Tibial artery (tissue), 4 donors: ENCODE measurements around the gene ERGIC1.
A peak's percentile ranks its signal among the peaks of the same experiment; 100 is the strongest.

Experiments used
- DNase-seq, 2 donors: peaks; one replicate each; pipeline ENCODE4 v3.0.0-alpha.2; 2019
- H3K27ac ChIP-seq, 2 donors: fragments of 200-600 bp; sonication (generic) in 1 of 2; 1 replicate in 1 of 2; 2 replicates in 1 of 2; pipeline ENCODE4 v1.5.1; 2018 to 2019; ENCODE audit warnings: mild to moderate bottlenecking in 1 of 2
- H3K27me3 ChIP-seq, 2 donors: fragments of 200-600 bp; sonication (generic) in 1 of 2; one replicate each; pipeline versions ENCODE4 v1.5.1 to v1.6.0; 2016 to 2019
- H3K36me3 ChIP-seq, 3 donors: fragments of 200-600 bp; sonication (generic) in 2 of 3; one replicate each; pipeline ENCODE4 v1.5.1; 2016 to 2019; ENCODE audit warnings: mild to moderate bottlenecking in 2 of 3
- H3K4me1 ChIP-seq, 4 donors: fragments of 200-600 bp; sonication (generic) in 2 of 4; 1 replicate in 3 of 4; 2 replicates in 1 of 4; pipeline ENCODE4 v1.5.1; 2016 to 2019
- H3K4me3 ChIP-seq, 2 donors: fragments of 200-600 bp; sonication (generic) in 1 of 2; 1 replicate in 1 of 2; 2 replicates in 1 of 2; pipeline ENCODE4 v1.5.1; 2018 to 2019; ENCODE audit warnings: mild to moderate bottlenecking in 2 of 2
- H3K9me3 ChIP-seq, 3 donors: fragments of 200-600 bp; sonication (generic) in 1 of 3; one replicate each; pipeline ENCODE4 v1.5.1; 2016 to 2019
- intact Hi-C: fragments of 100-400 bp; cut with DNase I; formaldehyde crosslinking; loops from one replicate; pipeline ENCODE4 v1.15.0; 2023; ENCODE audit warnings: low total_unique reads
- TF ChIP-seq, protein P1 (sequence below), 2 experiments: fragments of 200-600 bp in 1 of 2; fragments of 450-650 bp in 1 of 2; IDR thresholded peaks; one replicate each; pipeline ENCODE4 v1.5.1; 2017 to 2019; ENCODE audit warnings: antibody characterized with exemption in 2 of 2, mild to moderate bottlenecking in 1 of 2, moderate library complexity in 1 of 2

Gene ERGIC1

DNA sequence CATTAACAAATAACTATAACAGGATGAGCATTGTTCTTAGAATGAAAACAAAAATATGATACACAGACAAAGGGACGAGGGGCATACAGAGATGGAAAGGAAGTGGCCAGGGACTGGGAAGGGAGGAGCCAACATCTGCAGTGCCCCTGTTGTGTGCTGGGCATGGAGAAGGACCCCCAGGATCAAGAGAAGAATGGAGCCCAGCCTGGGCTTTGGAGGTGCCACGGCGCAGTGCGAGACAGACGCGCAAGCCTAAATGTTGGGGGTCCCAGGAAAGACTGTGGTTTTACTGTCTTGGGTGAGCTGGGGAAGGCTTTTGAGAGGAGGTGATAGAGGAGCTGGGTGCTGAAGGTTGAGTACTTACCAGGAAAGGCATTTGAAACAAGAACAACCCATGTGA is 34.6 kb upstream of the ERGIC1 start:
- Histone ChIP-seq H3K27me3 (no peaks in the 10 kb centered on the region), H3K9me3 (no peaks in the 10 kb centered on the region), H3K4me1 (peaks cover 3 to 68% (median 41%) of the 10 kb centered on the region in 4 donors), H3K36me3 (no peaks in the 10 kb centered on the region), H3K4me3 (no peak overlapping the region), H3K27ac (peak overlapping the region; percentile 87 to 90)
- TF ChIP-seq, protein P1, sequence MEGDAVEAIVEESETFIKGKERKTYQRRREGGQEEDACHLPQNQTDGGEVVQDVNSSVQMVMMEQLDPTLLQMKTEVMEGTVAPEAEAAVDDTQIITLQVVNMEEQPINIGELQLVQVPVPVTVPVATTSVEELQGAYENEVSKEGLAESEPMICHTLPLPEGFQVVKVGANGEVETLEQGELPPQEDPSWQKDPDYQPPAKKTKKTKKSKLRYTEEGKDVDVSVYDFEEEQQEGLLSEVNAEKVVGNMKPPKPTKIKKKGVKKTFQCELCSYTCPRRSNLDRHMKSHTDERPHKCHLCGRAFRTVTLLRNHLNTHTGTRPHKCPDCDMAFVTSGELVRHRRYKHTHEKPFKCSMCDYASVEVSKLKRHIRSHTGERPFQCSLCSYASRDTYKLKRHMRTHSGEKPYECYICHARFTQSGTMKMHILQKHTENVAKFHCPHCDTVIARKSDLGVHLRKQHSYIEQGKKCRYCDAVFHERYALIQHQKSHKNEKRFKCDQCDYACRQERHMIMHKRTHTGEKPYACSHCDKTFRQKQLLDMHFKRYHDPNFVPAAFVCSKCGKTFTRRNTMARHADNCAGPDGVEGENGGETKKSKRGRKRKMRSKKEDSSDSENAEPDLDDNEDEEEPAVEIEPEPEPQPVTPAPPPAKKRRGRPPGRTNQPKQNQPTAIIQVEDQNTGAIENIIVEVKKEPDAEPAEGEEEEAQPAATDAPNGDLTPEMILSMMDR (IDR thresholded peaks at IDR 0.05), result no peak
- DNase-seq, result peak in 1 of 2 donors; percentile 56
- intact Hi-C loops, result no loop called here

DNA sequence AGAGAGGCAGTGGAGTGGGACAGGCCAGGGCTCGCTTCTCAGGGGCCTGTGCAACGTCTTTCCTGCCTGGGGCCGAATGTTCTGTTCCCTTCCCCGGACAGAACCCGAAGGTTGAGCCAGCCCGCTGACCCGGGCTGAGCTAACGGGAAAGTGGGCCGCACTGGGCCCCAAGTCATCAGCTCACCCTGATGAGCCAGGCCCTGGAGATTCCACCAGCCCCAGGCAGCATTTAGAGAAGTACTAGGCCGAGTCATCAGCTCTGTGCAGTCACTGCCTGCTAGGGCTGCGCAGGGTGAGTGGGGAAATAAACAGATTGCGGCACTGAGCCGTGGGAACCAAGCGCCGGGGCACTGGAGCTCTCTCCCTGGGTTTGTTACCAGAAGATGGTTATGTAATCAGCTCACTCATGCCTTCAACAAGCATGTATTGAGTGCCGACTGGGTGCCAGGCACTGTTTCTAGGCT is 33.9 kb upstream of the ERGIC1 start:
- intact Hi-C loops, result loop anchor here (5.0 kb wide), 1 partner anchor 57 kb away; no protein-coding TSS in a partner anchor
- H3K36me3 ChIP-seq, result no peaks in the 10 kb centered on the region
- no peak overlapping the region for H3K4me3 ChIP-seq
- H3K9me3 ChIP-seq, result no peaks in the 10 kb centered on the region
- DNase-seq, result peak; percentile 77 to 88
- no peaks in the 10 kb centered on the region for H3K27me3 ChIP-seq
- peaks cover 0 to 61% (median 36%) of the 10 kb centered on the region in 4 donors for H3K4me1 ChIP-seq
- H3K27ac ChIP-seq, result peak overlapping the region; percentile 87 to 90
- TF ChIP-seq, protein P1 (IDR thresholded peaks at IDR 0.05), result no peak

DNA sequence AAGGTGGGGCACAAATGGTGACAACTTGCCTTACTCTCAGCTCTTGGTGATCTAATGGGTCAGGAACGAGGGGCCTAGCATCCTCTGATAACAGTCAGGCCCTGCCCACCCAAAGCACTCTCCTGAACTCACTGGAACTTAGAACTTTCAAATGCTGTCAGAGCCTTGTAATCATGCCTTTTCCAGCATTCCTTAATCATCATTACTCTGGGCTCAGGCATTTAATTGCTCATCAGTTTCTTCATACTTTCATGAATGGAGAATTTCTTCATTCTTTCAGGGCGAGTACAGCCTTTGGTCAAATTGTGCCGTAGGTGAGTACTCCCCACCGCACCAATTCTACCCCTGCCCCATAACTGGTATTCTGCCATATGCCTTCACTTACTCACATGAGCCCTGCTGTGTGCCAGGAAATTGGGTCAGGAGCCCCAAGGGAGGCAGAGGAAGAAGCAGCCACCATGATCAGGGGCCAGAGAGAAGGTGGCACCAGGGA is 32.8 kb upstream of the ERGIC1 start:
- intact Hi-C loops, result loop anchor here (5.0 kb wide), 1 partner anchor 56 kb away; no protein-coding TSS in a partner anchor
- peak in 1 of 2 donors; percentile 58 for DNase-seq
- Histone ChIP-seq H3K4me1 (peaks cover 0 to 53% (median 30%) of the 10 kb centered on the region in 4 donors), H3K27ac (peak overlapping the region; percentile 3 to 35), H3K27me3 (no peaks in the 10 kb centered on the region), H3K4me3 (no peak overlapping the region), H3K36me3 (no peaks in the 10 kb centered on the region), H3K9me3 (no peaks in the 10 kb centered on the region)
- TF ChIP-seq, protein P1 (IDR thresholded peaks at IDR 0.05), result no peak

DNA sequence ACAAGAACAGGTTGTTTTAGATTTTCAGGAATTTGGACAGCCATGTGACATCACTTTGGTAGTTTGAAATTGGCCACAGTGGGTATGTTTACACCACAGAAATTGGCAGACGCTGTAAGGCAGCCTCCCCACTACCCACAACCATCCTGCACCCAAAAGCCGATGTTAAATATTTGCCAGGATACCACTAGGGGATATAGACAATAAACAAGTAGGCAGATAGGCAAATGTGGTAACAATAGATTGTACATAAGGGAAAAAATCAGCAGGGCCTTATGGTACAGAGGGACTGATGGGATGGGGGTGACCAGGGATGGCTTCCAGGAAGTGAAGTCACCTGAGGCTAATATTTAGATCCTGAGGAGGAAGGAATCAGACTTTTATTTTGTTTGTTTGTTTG is 31.9 kb upstream of the ERGIC1 start:
- Histone ChIP-seq H3K27me3 (no peaks in the 10 kb centered on the region), H3K4me1 (peaks cover 0 to 44% (median 24%) of the 10 kb centered on the region in 4 donors), H3K36me3 (no peaks in the 10 kb centered on the region), H3K9me3 (no peaks in the 10 kb centered on the region), H3K27ac (no peak overlapping the region), H3K4me3 (no peak overlapping the region)
- peak in 1 of 2 donors; percentile 15 for DNase-seq
- intact Hi-C loops, result loop anchor here (2.0 to 5.0 kb wide), 2 partner anchors 27 to 55 kb away; no protein-coding TSS in a partner anchor
- TF ChIP-seq, protein P1 (IDR thresholded peaks at IDR 0.05), result no peak

DNA sequence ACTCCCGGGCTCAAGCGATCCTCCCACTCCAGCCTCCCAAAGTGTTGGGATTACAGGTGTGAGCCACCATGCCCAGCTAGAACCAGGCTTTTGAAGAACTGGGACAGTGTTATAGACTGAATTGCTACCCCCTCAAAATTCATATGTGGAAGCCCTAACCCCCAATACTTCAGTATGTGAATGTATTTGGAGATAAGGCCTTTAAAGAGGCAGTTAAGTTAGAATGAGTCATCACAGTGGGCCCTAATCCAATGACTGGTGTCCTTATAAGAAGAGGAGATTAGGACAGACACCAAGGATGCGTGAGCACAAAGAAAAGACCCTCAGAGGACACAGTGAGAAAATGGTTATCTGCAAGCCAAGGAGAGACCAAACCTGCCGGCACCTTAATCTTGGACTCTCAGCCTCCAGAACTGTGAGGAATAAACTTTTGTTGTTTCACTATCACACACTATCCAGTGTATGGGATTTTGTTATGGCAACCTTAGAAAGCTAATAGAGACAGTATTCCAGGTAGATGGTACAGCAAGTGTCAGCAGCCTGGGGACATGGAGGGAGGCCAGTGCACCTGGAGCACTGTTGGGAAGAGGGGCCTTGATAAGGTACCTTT is 31.4 kb upstream of the ERGIC1 start:
- TF ChIP-seq, protein P1 (IDR thresholded peaks at IDR 0.05), result no peak
- H3K36me3 ChIP-seq, result no peaks in the 10 kb centered on the region
- no peak overlapping the region for H3K27ac ChIP-seq
- H3K4me1 ChIP-seq, result peaks cover 0 to 38% (median 21%) of the 10 kb centered on the region in 4 donors
- H3K27me3 ChIP-seq, result no peaks in the 10 kb centered on the region
- no peaks in the 10 kb centered on the region for H3K9me3 ChIP-seq
- intact Hi-C loops, result loop anchor here (2.0 to 5.0 kb wide), 2 partner anchors 26 to 55 kb away; no protein-coding TSS in a partner anchor
- DNase-seq, result peak in 1 of 2 donors; percentile 40
- H3K4me3 ChIP-seq, result no peak overlapping the region
